WI38 (cell line): ENCODE data around the gene DBF4B.

Source experiments
- H3K4me3 ChIP-seq: 2 replicates; pipeline ENCODE4 v1.5.1; 2011; ENCODE audit warnings: low read depth, mild to moderate bottlenecking, control low read depth, low read length
- CTCF ChIP-seq: IDR thresholded peaks from 2 replicates; pipeline ENCODE4 v1.5.1; 2012; ENCODE audit warnings: low read depth, mild to moderate bottlenecking, control low read depth, low read length

Gene DBF4B

GRCh38 chr17:44708401-44709263 is at the start of gene DBF4B:
TSS of gene DBF4B (plus strand) at chr17:44708665. CDS start at chr17:44708821, 156 bp downstream.
- H3K4me3 ChIP-seq: peak within 1 kb of the TSS; percentile 83
- TF ChIP-seq CTCF: no peak

- TF ChIP-seq CTCF: no peak
- no peak overlapping the region for H3K4me3 ChIP-seq
Observed at GRCh38 chr17:44661835-44662234, 46.6 kb upstream of the DBF4B start.

- no peak overlapping the region for H3K4me3 ChIP-seq
- TF ChIP-seq CTCF: no peak
Observed at GRCh38 chr17:44663095-44663494, 45.4 kb upstream of the DBF4B start.

GRCh38 chr17:44664867-44665266 is 43.6 kb upstream of the DBF4B start:
- H3K4me3 ChIP-seq: no peak overlapping the region

GRCh38 chr17:44666006-44666405 is 42.5 kb upstream of the DBF4B start:
- no peak overlapping the region for H3K4me3 ChIP-seq

More at GRCh38 chr17:44664867-44665266, 43.6 kb upstream of the DBF4B start:
- TF ChIP-seq CTCF: no peak

GRCh38 chr17:44672479-44673093 is 35.9 kb upstream of the DBF4B start:
- peak; percentile 45; the same call in 1 of the 2 replicates for TF ChIP-seq CTCF
- no peak overlapping the region for H3K4me3 ChIP-seq

More at GRCh38 chr17:44666006-44666405, 42.5 kb upstream of the DBF4B start:
- TF ChIP-seq CTCF: no peak

- no peak overlapping the region for H3K4me3 ChIP-seq
- TF ChIP-seq CTCF: no peak
Observed at GRCh38 chr17:44673893-44674292, 34.6 kb upstream of the DBF4B start.
